Loucy (cell line): ENCODE results near the gene PPP1R37.

Experiments
- EZH2phosphoT487 ChIP-seq: fragments of 200-600 bp; IDR thresholded peaks from 2 replicates; pipeline ENCODE4 v1.6.1; 2018; ENCODE audit warnings: antibody characterized with exemption, mild to moderate bottlenecking, moderate library complexity, borderline replicate concordance
- TF ChIP-seq, protein P1 (sequence below): fragments of 200-600 bp; sonication (generic); conservative IDR thresholded peaks from 2 replicates; pipeline ENCODE4 v1.5.1; 2014; ENCODE audit warnings: mild to moderate bottlenecking, antibody characterized with exemption, low read length

DNA sequence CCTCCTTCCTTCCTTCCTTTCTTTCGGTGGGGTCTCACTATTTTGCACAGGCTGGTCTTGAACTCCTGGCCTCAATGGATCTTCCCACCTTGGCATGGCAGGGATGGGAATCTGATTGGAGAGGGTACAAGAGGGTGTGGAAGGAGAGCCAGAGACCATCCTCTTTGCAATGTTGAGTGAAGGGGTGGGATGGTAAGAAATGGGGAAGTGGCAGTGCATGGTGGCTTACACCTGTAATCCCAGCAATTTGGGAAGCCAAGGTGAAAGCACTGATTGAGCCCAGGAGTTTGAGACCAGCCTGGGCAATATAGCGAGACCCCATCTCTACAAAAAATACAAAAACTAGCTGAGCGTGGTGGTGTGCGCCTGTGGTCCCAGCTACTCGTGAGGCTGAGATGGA lies 91.1 kb downstream of the PPP1R37 start:
- TF ChIP-seq, protein P1, sequence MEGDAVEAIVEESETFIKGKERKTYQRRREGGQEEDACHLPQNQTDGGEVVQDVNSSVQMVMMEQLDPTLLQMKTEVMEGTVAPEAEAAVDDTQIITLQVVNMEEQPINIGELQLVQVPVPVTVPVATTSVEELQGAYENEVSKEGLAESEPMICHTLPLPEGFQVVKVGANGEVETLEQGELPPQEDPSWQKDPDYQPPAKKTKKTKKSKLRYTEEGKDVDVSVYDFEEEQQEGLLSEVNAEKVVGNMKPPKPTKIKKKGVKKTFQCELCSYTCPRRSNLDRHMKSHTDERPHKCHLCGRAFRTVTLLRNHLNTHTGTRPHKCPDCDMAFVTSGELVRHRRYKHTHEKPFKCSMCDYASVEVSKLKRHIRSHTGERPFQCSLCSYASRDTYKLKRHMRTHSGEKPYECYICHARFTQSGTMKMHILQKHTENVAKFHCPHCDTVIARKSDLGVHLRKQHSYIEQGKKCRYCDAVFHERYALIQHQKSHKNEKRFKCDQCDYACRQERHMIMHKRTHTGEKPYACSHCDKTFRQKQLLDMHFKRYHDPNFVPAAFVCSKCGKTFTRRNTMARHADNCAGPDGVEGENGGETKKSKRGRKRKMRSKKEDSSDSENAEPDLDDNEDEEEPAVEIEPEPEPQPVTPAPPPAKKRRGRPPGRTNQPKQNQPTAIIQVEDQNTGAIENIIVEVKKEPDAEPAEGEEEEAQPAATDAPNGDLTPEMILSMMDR: no peak
- TF ChIP-seq EZH2phosphoT487: no peak
